WTC11 (cell line): ENCODE data around the gene STAG1.

ENCODE experiments used
- CTCF ChIP-seq: fragments of 200-600 bp; IDR thresholded peaks from 2 replicates; pipeline ENCODE4 v1.8.0; 2022; ENCODE audit warnings: antibody characterized with exemption
- E2F4 ChIP-seq: sonication (generic); formaldehyde crosslinking; IDR thresholded peaks from 2 replicates; pipeline ENCODE4 v1.8.1; 2022; ENCODE audit warnings: low read depth, mild to moderate bottlenecking, moderate library complexity, missing genetic modification reagents, borderline replicate concordance
- ESRRA ChIP-seq: sonication (generic); formaldehyde crosslinking; IDR thresholded peaks from 2 replicates; pipeline ENCODE4 v1.8.1; 2022; ENCODE audit warnings: mild to moderate bottlenecking, missing genetic modification reagents, borderline replicate concordance
- FOXJ3 ChIP-seq: sonication (generic); formaldehyde crosslinking; IDR thresholded peaks from 2 replicates; pipeline ENCODE4 v1.9.0; 2021; ENCODE audit warnings: missing genetic modification reagents, mild to moderate bottlenecking, borderline replicate concordance
- OVOL2 ChIP-seq: fragments of 250-450 bp; sonication (Bioruptor Pico); IDR thresholded peaks from 2 replicates; pipeline ENCODE4 v1.9.0; 2021; ENCODE audit warnings: mild to moderate bottlenecking, borderline replicate concordance
- ZNF121 ChIP-seq: sonication (generic); formaldehyde crosslinking; IDR thresholded peaks from 2 replicates; pipeline ENCODE4 v1.8.0; 2023; ENCODE audit warnings: missing genetic modification reagents

DNA sequence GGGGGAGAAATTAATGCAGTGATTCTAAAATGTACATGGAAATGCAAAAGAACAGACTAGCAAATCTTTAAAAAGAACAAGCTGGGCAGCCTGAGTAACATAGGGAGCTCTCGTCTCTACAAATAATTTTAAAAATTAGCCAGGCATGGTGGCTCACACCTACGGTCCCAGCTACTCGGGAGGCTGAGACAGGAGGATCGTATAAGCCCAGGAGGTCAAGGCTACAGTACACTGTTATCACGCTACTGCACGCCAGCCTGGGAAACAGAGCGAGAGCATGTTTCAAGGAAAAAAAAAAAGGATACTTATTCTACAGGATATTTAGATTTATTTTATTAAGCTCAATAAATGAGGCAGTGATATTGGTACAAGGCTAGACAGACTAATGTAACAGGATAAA lies 40.9 kb downstream of the STAG1 start:
- TF ChIP-seq CTCF (no peak), ZNF121 (CRISPR knock-in tag) (no peak), FOXJ3 (CRISPR knock-in tag) (no peak), ESRRA (CRISPR knock-in tag) (no peak), E2F4 (CRISPR knock-in tag) (no peak), OVOL2 (CRISPR knock-in tag) (no peak)
